GM18502 (cell line): ENCODE results near the gene CLECL1.
"Not testable (repeated sequence)": the region's sequence is repeated elsewhere in the genome, so short reads cannot be mapped to it uniquely, and the experiment has no call there.

ENCODE experiments used
- ATAC-seq: cut with Tn5 transposase; IDR thresholded peaks from one replicate; pipeline ENCODE4 v1.9.1; 2021; ENCODE audit warnings: mild to moderate bottlenecking; ENCODE audit not compliant: unreplicated experiment, poor library complexity

Gene CLECL1

DNA sequence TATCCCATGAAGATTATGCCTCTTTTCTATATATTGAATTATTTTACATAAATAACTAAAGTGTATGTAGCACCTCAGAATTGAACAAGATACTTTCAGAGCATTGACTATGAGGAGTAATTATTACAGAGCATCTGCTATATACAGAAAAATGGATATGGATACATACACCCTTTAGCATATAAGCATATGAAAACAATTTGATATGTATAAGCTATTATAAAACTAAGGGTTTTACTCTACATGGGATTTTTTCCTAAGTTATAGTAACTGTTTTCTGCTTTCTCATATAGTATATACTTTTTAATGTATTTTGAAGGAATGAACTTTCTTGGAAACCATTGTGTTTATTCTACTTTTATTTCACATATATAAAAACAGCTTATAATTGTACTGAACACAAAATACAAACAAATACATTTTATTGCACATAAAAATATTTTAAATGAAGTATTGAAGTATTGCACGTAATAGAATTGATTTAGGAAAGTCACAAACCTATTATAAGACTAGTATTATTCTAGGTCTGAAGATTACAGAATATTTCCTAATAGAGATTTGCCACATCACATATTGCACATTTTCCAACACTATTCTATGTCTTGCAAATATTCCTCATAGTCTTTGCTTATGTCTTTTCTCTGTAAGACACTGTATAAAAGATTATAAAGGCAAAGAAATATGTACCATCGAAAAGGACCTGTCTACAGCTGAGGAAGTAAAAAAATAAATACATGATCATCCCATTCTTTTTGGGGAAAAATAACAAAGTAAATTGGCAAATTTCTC is 19.4 kb upstream of the CLECL1 start:
- no peak for ATAC-seq

DNA sequence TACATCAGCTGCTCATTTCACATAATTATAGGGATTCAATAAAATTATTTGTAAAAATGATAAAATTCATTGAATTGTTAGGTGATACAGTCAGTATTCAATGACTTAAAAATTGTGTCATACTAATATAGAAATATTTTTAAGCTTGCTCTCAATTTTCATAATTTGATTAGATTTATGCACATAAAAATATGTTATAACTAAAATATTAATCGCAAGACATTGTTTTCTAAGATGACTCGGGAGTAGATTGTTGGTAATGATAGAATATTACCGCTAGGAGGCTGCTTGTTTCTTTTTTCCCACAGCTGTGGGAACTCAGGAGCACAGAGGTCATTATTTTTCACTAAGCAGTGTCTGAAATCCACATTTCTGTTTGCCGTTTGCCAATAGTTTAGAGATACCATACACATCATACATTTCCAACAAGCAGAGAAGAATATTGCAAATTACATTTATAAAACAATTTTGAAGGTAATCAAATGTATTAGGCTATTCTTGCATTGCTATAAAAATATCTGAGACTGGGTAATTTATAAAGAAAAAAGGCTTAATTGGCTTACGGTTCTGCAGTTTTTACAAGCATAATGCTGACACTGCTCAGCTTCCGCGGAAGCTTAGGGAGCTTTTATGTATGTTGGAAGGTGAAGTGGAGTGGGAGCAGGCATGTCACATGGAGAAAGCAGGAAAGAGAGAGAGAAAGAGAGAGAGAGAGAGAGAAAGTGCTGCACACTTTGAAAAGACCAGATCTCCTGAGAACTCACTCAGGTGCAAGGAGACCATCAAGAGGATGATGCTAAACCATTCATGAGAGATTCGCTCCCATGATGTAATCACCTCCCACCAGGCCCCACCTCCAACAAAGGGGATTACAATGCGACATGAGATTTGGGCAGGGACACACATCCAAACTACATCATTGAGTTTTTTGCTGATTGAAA is 18.6 kb upstream of the CLECL1 start:
- no peak for ATAC-seq

DNA sequence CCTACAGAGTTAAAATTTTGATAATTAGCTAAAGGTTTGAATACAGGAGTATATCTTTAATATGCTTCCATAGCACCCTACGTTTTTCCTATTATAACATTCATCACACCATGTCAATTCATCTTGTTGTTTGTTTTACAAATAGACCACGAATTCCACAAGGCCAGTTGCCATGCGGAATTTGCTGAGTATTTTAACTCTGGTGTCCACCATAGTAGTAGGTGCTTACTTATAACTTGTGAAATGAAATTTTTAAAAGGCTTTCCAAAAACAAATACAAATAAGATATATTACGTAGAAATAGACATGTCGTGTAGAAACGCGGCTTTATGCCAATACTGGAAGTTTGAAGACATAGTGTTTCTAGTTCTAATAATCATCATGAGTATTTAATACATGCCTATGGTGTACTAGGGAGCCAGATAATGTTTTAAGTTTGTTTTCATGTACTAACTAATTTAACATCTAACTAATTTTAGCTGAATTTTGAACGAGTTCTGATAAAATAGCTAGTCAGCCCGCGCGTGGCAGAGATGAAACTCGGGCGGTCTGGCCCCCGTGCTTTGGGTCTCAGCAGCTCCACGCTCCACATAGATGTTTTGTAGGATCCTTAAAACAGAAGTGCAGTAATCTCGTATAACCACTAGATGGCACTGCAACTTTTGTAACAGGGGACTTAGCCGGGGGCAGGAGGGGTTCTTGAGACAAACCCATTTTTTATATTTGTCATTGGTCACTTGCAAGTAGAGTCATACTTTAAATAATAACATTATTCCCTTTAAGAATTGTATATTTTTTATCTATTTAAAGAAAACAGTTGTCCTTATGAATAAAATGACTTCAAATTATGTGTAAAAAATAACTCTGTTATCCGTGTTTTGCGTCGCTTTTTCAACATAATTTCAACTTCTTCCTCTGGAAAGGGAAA is 17.6 kb upstream of the CLECL1 start:
- ATAC-seq, result no peak

DNA sequence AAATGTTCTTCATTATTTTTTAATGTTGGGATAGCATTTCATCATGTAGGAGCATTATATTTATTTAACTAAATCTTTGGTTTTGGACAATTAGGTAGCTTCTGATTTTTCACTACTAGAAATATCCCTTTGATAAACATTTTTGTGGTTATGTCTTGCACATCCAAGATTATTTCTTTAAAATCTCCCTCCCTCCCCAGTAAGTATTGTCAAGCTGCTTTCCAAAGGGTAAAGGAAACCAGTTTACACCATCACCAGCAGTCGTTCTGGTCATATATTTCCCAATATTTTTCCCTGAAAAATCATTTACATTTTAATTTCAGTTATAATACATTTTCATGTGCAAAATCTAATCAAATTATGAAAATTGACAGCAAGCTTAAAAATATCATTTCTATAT is 16.7 kb upstream of the CLECL1 start:
- no peak for ATAC-seq

DNA sequence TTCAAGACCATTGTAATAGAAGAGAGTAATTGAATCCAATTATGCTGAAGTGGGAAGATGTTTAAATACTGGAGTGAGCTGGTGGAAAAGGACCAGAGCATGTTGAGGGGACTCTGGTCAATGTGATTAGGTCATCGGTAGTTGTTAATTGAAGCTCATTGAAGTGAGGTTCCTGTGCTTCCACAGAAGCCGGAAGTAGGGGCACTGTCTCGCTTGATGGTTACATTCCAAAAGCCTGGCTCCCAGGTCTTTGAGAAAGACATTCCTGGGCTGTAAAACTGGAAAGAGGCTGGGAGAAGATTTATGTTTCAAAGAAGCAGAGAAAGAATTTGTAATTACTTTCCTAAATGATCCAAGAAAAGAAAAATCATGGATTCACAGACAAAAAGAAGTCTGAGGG is 12.3 kb upstream of the CLECL1 start:
- ATAC-seq, result no peak

DNA sequence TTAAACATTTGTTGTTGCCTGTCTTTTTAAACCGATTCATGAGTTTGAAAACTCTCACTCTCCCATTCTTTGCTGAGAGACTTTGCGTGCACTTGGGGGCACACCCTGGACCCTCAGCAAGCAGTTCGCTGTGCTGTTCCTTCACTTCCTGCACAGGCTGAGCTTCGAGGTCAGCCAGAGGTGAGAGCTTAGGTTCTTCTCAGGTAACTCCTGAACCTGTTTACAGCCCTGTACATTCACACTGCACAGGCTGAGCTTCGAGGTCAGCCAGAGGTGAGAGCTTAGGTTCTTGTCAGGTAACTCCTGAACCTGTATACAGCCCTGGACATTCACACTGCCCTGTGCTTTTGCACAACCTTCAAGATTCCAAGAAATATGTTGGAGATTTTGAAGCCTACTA is 9.8 kb upstream of the CLECL1 start:
- ATAC-seq, result no peak

DNA sequence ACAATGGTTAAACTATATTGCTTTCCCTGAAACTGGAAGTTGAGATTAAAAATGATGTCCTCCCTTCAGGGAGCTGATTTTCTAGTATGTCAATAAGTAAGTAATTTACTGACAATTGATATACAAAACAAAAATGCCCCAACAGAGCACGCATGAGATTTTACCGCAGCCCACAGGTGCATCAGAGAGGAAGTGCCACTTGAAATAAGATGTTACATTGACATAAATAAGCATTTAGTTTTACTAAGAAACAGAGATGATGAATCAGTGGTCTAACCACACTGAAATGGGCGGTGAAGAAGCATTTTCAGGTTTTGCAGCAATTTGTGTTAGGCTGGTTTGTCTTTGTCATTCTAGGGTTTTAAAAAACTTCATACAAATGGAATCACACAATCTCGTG is 8.8 kb upstream of the CLECL1 start:
- ATAC-seq, result peak; percentile 77

DNA sequence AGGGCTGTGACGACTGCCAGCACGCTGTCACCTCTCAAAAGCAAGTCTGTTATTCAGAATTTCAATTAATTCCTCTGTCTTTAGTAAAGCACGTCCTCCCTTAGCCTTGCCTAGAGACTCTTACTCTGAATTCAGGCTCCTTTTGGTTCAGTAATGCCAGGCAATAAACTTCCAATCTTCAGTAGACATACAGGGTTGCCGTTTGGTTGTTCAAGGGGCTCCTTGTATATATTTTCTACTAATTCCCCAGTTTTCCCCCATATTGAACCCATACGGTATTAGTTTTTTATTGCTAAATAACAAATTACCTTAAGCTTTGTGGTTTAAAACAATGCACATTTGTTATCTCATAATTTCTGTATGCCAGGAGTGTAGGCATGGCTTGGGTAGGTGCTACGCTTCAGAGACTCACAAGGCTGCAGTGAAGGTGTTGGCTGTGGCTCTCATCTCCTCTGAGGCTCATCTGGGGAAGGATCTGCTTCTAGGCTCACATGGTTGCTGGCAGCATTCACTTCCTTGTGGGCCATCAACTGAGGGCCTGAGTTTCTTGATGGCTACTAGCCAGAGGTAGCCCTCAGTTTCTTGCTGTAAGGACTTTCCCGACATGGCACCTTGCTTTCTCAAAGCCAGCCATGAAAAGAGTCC is 7.3 kb upstream of the CLECL1 start:
- no peak for ATAC-seq

DNA sequence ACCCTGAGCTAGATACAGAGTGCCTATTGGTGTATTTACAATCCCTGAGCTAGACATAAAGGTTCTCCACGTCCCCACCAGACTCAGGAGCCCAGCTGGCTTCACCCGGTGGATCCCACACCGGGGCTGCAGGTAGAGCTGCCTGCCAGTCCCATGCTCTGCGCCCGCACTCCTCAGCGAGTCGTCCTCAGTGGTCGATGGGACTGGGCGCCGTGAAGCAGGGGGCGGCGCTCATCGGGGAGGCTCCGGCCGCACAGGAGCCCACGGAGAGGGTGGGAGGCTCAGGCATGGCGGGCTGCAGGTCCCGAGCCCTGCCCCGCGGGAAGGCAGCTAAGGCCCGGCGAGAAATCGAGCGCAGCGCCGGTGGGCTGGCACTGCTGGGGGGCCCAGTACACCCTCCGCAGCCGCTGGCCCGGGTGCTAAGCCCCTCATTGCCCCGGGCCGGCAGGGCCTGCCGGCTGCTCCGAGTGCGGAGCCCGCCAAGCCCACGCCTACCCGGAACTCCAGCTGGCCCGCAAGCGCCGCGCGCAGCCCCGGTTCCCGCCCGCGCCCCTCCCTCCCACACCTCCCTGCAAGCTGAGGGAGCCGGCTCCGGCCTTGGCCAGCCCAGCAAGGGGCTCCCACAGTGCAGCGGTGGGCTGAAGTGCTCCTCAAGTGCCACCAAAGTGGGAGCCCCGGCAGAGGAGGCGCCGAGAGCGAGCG is 6.7 kb upstream of the CLECL1 start:
- ATAC-seq, result not testable (repeated sequence)

DNA sequence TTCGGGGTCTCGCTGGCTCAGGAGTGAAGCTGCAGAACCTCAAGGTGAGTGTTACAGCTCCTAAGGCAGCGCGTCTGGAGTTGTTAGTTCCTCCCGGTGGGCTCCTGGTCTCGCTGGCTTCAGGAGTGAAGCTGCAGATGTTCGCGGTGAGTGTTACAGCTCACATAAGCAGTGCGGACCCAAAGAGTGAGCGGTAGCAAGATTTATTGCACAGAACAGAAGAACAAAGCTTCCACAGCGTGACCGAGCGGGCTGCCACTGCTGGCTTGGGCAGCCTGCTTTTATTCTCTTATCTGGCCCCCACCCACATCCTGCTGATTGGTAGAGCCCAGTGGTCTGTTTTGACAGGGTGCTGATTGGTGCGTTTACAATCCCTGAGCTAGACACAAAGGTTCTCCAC is 6.0 kb upstream of the CLECL1 start:
- ATAC-seq, result not testable (repeated sequence)

DNA sequence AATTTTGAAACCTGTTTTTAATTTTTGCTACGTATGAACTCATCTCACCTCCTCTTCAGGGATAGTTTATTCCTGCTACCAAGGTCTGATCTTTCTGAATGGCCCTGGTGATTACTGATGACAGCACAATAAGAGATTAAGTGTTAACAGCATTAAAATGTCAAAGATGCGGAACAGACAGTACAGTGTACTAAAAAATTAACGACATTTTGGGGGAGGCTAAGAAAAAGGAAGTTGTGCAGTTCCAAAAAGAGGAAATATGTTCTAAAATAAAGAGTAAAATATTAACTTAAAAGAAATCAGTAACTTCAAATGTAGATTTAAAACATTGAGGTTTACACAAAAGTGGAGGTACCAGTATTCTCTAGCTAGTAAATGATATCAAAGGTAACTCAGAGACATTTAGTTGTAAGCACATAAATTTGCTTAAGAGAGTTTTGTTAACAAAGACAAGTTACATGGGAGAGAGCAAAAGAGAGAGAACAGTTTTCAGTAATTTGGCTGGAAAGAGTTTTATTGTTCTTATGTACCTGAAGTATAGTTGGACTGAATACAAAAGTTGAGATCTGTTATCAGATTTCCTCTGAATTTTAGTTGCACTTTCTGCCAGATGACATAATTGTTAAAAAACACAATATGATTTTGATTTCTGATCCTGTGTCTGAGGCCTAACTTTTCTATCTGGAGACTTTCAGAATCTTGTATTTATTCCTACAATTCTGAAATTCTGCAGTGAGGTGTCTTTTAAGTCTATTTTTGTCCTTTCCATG is 4.2 kb upstream of the CLECL1 start:
- ATAC-seq, result no peak

DNA sequence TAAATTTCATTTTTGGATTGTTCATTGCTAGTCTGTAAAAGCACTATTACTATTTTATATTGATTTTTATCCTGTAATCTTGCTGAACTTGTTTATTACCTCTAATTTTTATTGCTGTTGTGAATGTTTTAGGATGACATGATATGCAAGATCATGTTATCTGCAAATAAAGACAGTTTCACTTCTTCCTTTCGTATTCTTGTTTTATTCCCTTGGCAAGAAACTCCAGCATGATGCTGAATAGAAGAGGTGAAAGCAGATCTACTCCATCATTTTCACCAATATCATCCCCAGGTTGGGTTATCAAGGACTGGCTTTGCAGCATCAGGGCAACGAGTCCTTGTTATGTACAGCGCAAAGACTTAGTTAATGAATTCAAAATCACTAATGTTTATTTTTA is 2.7 kb upstream of the CLECL1 start:
- no peak for ATAC-seq

DNA sequence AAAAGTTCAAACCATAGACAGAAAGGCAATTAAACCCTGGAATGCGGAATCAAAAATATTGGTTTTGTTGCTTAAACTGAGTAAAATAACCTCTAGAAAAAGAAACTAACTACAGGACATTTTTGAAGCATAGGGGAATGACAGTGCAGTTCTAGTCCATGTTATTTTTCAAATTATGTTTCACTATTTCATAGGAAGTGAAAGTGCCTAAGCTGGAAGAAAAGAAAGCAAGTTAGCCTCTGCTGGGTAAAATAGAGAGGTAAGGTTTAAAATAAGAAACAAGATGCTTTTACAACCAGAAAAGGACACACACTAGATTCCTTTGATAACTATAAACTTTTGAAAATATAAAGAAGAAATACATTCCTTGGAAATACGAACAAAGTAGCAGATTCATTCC is 1.1 kb downstream of the CLECL1 start:
- ATAC-seq, result peak; percentile 54

DNA sequence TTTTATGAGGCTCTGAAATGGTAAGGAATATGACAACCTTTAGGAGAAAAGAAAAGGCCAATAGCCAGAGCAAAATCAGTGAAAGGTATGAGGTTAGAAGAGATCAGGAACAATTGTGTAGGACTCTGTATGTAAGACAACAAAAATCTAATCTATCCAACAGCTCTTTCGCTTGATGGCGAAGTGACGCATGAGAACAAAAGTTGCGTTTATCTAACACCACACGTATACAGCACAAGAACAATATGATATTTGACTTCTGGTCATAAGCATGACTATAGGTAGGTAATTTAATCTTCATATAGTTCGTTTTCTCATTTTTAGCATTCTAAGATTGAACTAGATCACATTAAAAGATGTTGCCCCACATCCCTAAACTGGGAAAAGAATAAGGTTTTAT is 1.5 kb downstream of the CLECL1 start:
- no peak for ATAC-seq

DNA sequence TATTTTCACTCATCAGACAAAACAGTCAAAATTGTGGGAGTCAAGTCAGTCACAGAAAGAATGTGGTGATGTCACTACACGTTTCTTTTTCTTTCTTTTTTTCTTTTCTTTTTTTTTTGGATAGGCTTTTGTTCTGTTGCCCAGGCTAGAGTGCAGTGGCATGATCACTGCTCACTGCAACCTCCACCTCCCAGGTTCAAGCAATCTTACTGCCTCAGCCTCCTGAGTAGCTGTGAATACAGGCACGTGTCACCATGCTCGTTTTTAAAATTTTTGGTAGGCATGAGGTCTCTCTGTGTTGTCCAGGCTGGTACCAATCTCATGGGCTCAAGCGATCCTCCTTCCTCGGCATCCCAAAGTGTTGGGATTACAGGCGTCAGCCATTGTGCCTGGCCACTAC is 2.3 kb downstream of the CLECL1 start:
- ATAC-seq, result no peak

DNA sequence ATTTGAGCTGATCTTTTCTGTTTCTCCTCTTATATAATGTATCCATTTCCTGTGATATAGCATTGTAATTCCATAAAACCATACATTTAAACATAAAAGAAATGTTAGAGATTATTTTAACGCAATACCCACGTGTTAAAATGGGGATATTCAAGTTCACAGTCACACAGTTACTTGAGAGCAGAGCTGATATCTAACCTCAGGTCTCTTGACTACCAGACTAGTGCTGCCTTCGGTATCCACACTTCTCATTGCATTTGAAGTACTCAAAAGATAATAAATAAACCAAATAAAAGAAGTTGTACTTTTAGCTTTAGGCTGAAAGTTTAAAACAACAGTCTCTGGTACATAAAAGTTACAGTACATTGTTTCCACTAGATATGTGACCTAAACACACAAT is 2.9 kb downstream of the CLECL1 start:
- ATAC-seq, result peak; percentile 39

DNA sequence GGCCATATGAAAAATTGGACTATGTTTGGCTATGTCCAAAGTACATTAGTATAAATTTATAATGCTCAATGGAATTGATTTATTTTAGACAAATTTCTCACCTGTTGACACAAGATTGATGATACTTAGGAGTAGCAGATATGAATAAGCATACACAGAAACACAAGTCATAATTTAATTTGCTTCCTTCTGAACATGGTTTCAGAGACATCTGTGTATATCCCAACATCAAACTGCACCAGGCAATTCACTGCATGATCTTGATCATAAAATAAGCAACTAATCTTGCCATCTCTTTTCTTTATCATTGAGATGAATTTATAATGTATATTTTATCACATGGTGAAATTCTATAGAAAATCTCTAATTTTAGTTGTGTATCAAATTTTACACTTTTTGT is 3.8 kb downstream of the CLECL1 start:
- no peak for ATAC-seq

DNA sequence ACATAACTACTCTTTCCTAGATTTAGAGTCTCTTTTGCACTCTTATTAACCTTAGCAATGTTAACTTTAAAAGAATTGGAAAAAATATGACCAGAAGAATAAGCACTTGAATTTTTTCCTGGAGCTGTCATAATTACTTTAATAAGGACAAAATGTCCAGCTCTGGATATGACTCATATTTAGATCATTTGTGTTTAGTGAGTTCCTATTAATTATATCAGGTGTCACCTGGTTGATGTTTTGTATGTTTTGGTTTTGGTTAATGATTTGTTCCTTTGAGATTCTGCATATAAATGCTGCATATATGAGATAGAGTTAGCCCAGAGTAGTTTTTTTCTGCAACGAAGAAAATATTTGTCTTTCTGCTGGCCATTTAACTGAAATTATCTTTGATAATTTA is 5.1 kb downstream of the CLECL1 start:
- ATAC-seq, result no peak
